ENCODE measurements around the gene UGT1A10. TPM values are rescaled to one million over a fixed set of nuclear protein-coding genes. Genes with fewer than 3 reads are reported as not detected.

UGT1A10 gene
- total and polyA plus RNA-seq, 2 donors (not counting 3 experiments of a cell fraction or from before 2014, with no cell fraction given): not detected

DNA sequence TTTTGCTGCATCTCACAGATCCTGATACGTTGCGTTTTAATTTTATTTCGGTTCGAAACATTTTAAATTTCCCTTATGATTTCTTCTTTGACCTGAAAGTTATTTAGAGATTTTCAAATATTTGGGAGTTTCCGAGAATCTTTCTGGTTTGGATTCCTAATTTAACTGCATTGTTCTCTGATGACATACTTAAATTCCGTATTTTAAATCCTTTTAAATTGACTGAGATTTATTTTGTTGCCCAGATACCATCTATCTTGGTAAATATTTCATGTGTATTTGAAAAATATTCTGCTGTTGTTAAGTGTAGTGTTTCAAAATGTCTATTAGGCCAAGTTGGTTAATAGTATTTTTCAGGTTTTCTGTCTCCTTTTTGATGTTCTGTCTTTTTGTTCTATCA, 179.6 kb downstream of the UGT1A10 start:
- no peaks in the 10 kb centered on the region for H3K36me3 ChIP-seq (ENCODE audit: control insufficient read depth in 2 of 2, extremely low read depth in 1 of 2, insufficient read depth in 2 of 2, low read length in 2 of 2)
- no peaks in the 10 kb centered on the region for H3K4me1 ChIP-seq (ENCODE audit: control insufficient read depth, extremely low read depth, insufficient read depth, low read length)
- ChIA-PET POLR2A (no interaction called here), CTCF (no interaction called here)
- TF ChIP-seq EZH2 (IDR thresholded peaks at IDR 0.05; ENCODE audit: borderline replicate concordance, low read depth, low read length, severe bottlenecking): no peak
- TF ChIP-seq, protein P1, sequence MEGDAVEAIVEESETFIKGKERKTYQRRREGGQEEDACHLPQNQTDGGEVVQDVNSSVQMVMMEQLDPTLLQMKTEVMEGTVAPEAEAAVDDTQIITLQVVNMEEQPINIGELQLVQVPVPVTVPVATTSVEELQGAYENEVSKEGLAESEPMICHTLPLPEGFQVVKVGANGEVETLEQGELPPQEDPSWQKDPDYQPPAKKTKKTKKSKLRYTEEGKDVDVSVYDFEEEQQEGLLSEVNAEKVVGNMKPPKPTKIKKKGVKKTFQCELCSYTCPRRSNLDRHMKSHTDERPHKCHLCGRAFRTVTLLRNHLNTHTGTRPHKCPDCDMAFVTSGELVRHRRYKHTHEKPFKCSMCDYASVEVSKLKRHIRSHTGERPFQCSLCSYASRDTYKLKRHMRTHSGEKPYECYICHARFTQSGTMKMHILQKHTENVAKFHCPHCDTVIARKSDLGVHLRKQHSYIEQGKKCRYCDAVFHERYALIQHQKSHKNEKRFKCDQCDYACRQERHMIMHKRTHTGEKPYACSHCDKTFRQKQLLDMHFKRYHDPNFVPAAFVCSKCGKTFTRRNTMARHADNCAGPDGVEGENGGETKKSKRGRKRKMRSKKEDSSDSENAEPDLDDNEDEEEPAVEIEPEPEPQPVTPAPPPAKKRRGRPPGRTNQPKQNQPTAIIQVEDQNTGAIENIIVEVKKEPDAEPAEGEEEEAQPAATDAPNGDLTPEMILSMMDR (IDR thresholded peaks at IDR 0.05; ENCODE audit: extremely low read depth in 1 of 2, insufficient read depth in 1 of 2, low read depth in 1 of 2, low read length in 2 of 2): no peak
- no peak for TF ChIP-seq GATA2 (IDR thresholded peaks at IDR 0.05; ENCODE audit: insufficient read depth, insufficient read length, low read depth, low read length)
- TF ChIP-seq, protein P2, sequence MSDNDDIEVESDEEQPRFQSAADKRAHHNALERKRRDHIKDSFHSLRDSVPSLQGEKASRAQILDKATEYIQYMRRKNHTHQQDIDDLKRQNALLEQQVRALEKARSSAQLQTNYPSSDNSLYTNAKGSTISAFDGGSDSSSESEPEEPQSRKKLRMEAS (IDR thresholded peaks at IDR 0.05; ENCODE audit: insufficient read depth, insufficient read length): no peak
- no peak for TF ChIP-seq POLR2A (IDR thresholded peaks at IDR 0.05; ENCODE audit: low read depth, low read length)
- TF ChIP-seq JUN (IDR thresholded peaks at IDR 0.05; ENCODE audit: borderline replicate concordance, insufficient read depth, insufficient read length, low read depth): no peak
- no peak for TF ChIP-seq MYC (IDR thresholded peaks at IDR 0.05; ENCODE audit: low read depth, low read length)
- TF ChIP-seq POLR2AphosphoS5 (IDR thresholded peaks at IDR 0.05; ENCODE audit: insufficient read depth, low read depth, low read length): no peak
- no peak for TF ChIP-seq FOS (IDR thresholded peaks at IDR 0.05; ENCODE audit: borderline replicate concordance, insufficient read depth, low read length)
- H3K9me1 ChIP-seq (replicated peaks; ENCODE audit: control insufficient read depth, extremely low read depth, insufficient read depth, low read length): no peaks in the 10 kb centered on the region
- no peak overlapping the region for H3K4me2 ChIP-seq (ENCODE audit: insufficient read depth, low read length)
- BruUV-seq (replicated peaks): no TSS peak
- H3K27me3 ChIP-seq (ENCODE audit: control insufficient read depth in 2 of 2, insufficient read depth in 2 of 2, low read length in 2 of 2): no peaks in the 10 kb centered on the region
- H3K79me2 ChIP-seq (ENCODE audit: control insufficient read depth, insufficient read depth, low read length): no peaks in the 10 kb centered on the region
- H2AFZ ChIP-seq (ENCODE audit: low read depth, low read length): no peak overlapping the region
- DNase-seq (ENCODE audit: low read depth, low spot score): no peak
- intact Hi-C loops (cut with micrococcal nuclease): no loop called here
- H4K20me1 ChIP-seq (replicated peaks; ENCODE audit: control insufficient read depth, extremely low read depth, insufficient read depth, low read length): no peaks in the 10 kb centered on the region
- H3K9ac ChIP-seq (replicated peaks; ENCODE audit: extremely low read depth, insufficient read depth, low read length): no peak overlapping the region
- no peak overlapping the region for H3K4me3 ChIP-seq (replicated peaks in 1 of 3; ENCODE audit: insufficient read depth in 1 of 3, low read depth in 1 of 3, low read length in 3 of 3)
- no peaks in the 10 kb centered on the region for H3K9me3 ChIP-seq (replicated peaks; ENCODE audit: control insufficient read depth, insufficient read depth, low read length)
- FAIRE-seq: no peak
- H3K27ac ChIP-seq (ENCODE audit: insufficient read depth, low read depth, low read length): no peak overlapping the region
- dilution Hi-C loops (cut with MboI; ENCODE audit: extremely low pct_ligation_motif_present, low sequenced_read_pairs): no loop called here
